Motor neuron (in vitro differentiated cells): Measurements from ENCODE around the gene INTS11. TPM values are rescaled to one million over a fixed set of nuclear protein-coding genes. Genes with fewer than 3 reads are reported as not detected.

Source experiments
- total RNA-seq, 8 experiments: library from RNA; unstranded; fragments of 300-600 nt; gene quantifications; 2 replicates each; pipeline versions ENCODE4 v1.2.3 to v1.2.4, GENCODE V29; 2022

INTS11 gene
- total RNA-seq, 8 experiments from 2014 or later = 67.5 to 142 (median 103) TPM

Other genes starting within 250 kb of the INTS11 start
- gene C1orf159, start 208.6 kb downstream of the INTS11 start, total RNA-seq = 10 to 100 TPM in 3 of 8 experiments, 1 to 10 TPM in 5; 5.8 to 17.9 (median 9.7) TPM
- gene TTLL10, start 150.8 kb downstream of the INTS11 start, total RNA-seq = under 1 TPM in 2 of 8 experiments, not detected in 6; 0.43 to 0.59 TPM
- gene TNFRSF18, start 118.1 kb downstream of the INTS11 start, total RNA-seq = under 1 TPM in 2 of 8 experiments, not detected in 6; 0.24 to 0.49 TPM
- under 1 TPM in 6 of 8 experiments, not detected in 2; 0.18 to 1.00 (median 0.25) TPM for gene TNFRSF4, start 110.5 kb downstream of the INTS11 start, total RNA-seq
- 100 to 1,000 TPM in 3 of 8 experiments, 10 to 100 TPM in 5; 53.9 to 202 (median 76.8) TPM for gene SDF4, start 92.7 kb downstream of the INTS11 start, total RNA-seq
- 10 to 100 TPM in 7 of 8 experiments, 1 to 10 TPM in 1; 9.7 to 36.9 (median 19.7) TPM for gene B3GALT6, start 92.4 kb downstream of the INTS11 start, total RNA-seq
- gene C1QTNF12, start 77.9 kb downstream of the INTS11 start, total RNA-seq = 1 to 10 TPM in 6 of 8 experiments, under 1 TPM in 1, not detected in 1; 0.99 to 6.1 (median 1.8) TPM
- gene UBE2J2, start 50.8 kb downstream of the INTS11 start, total RNA-seq = 10 to 100 TPM; 34.4 to 62.7 (median 46.5) TPM
- gene SCNN1D, start 44.2 kb downstream of the INTS11 start, total RNA-seq = 1 to 10 TPM; 1.8 to 6.9 (median 3.2) TPM
- 10 to 100 TPM; 23.9 to 88.9 (median 48.9) TPM for gene ACAP3, start 16.7 kb downstream of the INTS11 start, total RNA-seq
- 10 to 100 TPM; 12.0 to 45.8 (median 22.4) TPM for gene PUSL1, start 16.1 kb downstream of the INTS11 start, total RNA-seq
- 10 to 100 TPM; 11.2 to 22.4 (median 13.4) TPM for gene CPTP, start 142 bp upstream of the INTS11 start, total RNA-seq
- gene TAS1R3, start 6.6 kb upstream of the INTS11 start, total RNA-seq = 1 to 10 TPM in 6 of 8 experiments, under 1 TPM in 2; 0.65 to 2.3 (median 1.2) TPM
- gene DVL1, start 24.8 kb upstream of the INTS11 start, total RNA-seq = 10 to 100 TPM; 47.8 to 81.4 (median 56.8) TPM
- gene MXRA8, start 33.9 kb upstream of the INTS11 start, total RNA-seq = 100 to 1,000 TPM in 2 of 8 experiments, 10 to 100 TPM in 6; 13.2 to 115 (median 34.5) TPM
- gene AURKAIP1, start 50.5 kb upstream of the INTS11 start, total RNA-seq = 100 to 1,000 TPM in 7 of 8 experiments, 10 to 100 TPM in 1; 85.0 to 210 (median 152) TPM
- 100 to 1,000 TPM in 7 of 8 experiments, 10 to 100 TPM in 1; 99.6 to 392 (median 163) TPM for gene CCNL2, start 74.7 kb upstream of the INTS11 start, total RNA-seq
- gene MRPL20, start 82.6 kb upstream of the INTS11 start, total RNA-seq = 100 to 1,000 TPM; 127 to 221 (median 160) TPM
- gene ANKRD65, start 96.6 kb upstream of the INTS11 start, total RNA-seq = 1 to 10 TPM in 2 of 8 experiments, under 1 TPM in 6; 0.21 to 1.9 (median 0.61) TPM
- 10 to 100 TPM in 2 of 8 experiments, 1 to 10 TPM in 5, under 1 TPM in 1; 0.51 to 19.5 (median 5.8) TPM for gene VWA1, start 111.0 kb upstream of the INTS11 start, total RNA-seq
- gene ATAD3C, start 125.0 kb upstream of the INTS11 start, total RNA-seq = 1 to 10 TPM in 2 of 8 experiments, under 1 TPM in 6; 0.38 to 2.1 (median 0.64) TPM
- 10 to 100 TPM; 15.2 to 66.0 (median 32.7) TPM for gene ATAD3B, start 147.1 kb upstream of the INTS11 start, total RNA-seq
- gene ATAD3A, start 187.5 kb upstream of the INTS11 start, total RNA-seq = 10 to 100 TPM; 19.8 to 65.2 (median 35.2) TPM
- 10 to 100 TPM in 5 of 8 experiments, 1 to 10 TPM in 1, under 1 TPM in 2; 0.61 to 14.0 (median 10.5) TPM for gene TMEM240, start 216.0 kb upstream of the INTS11 start, total RNA-seq